Body of pancreas (tissue), 4 donors: ENCODE results near the gene UNC80.

Experiments used
- POLR2A ChIP-seq, 3 donors: fragments of 450-650 bp; IDR thresholded peaks; one replicate each; pipeline ENCODE4 v1.6.1; 2016; ENCODE audit warnings: antibody characterized with exemption in 3 of 3, mild to moderate bottlenecking in 2 of 3
- TF ChIP-seq, protein P1 (sequence below), 7 experiments: fragments of 450-650 bp in 4 of 7; fragments of 200-600 bp in 3 of 7; sonication (generic) in 3 of 7; IDR thresholded peaks; one replicate each; pipeline ENCODE4 v1.5.1; 2016 to 2019; ENCODE audit warnings: antibody characterized with exemption in 7 of 7

DNA sequence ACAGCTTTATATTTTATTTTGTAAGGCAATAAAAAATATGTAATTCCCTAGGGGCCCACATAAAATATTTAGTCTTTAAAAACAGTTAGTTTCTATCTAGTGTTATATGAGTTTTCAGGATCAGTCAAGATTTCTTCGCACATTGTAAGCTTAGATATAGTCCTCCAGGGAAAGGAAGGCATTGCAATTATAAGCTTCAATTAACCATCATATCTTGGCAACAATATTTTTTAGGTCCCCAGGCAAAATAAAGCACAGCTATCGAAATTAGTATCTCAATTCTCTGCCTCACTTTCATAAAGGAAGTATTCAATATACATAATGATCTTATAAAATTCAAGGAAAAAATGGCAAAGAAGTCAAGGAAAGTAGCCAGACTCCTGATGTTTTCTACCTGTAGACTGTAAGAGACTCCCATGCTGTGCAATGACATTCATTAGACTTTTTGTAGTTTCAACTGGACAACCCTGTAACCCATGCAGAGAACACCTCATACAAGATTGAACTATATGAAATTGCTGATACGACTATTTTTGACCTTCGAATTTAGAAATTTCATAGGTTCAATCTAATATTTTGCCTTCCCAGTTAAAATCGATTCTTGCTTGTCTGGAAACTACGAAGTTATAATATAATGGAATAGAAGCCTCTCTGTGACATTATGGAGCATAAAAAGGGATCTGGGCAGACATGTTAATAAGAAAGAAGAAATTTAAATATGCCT is 96.8 kb downstream of the UNC80 start:
- TF ChIP-seq, protein P1, sequence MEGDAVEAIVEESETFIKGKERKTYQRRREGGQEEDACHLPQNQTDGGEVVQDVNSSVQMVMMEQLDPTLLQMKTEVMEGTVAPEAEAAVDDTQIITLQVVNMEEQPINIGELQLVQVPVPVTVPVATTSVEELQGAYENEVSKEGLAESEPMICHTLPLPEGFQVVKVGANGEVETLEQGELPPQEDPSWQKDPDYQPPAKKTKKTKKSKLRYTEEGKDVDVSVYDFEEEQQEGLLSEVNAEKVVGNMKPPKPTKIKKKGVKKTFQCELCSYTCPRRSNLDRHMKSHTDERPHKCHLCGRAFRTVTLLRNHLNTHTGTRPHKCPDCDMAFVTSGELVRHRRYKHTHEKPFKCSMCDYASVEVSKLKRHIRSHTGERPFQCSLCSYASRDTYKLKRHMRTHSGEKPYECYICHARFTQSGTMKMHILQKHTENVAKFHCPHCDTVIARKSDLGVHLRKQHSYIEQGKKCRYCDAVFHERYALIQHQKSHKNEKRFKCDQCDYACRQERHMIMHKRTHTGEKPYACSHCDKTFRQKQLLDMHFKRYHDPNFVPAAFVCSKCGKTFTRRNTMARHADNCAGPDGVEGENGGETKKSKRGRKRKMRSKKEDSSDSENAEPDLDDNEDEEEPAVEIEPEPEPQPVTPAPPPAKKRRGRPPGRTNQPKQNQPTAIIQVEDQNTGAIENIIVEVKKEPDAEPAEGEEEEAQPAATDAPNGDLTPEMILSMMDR (IDR thresholded peaks at IDR 0.05), result no peak
- TF ChIP-seq POLR2A (IDR thresholded peaks at IDR 0.05), result no peak
